Measurements from ENCODE around the gene NEO1.

- TF ChIP-seq EP300 (IDR thresholded peaks at IDR 0.05) (no peak), POLR2A (IDR thresholded peaks at IDR 0.05) (no peak)
- TF ChIP-seq, protein P1, sequence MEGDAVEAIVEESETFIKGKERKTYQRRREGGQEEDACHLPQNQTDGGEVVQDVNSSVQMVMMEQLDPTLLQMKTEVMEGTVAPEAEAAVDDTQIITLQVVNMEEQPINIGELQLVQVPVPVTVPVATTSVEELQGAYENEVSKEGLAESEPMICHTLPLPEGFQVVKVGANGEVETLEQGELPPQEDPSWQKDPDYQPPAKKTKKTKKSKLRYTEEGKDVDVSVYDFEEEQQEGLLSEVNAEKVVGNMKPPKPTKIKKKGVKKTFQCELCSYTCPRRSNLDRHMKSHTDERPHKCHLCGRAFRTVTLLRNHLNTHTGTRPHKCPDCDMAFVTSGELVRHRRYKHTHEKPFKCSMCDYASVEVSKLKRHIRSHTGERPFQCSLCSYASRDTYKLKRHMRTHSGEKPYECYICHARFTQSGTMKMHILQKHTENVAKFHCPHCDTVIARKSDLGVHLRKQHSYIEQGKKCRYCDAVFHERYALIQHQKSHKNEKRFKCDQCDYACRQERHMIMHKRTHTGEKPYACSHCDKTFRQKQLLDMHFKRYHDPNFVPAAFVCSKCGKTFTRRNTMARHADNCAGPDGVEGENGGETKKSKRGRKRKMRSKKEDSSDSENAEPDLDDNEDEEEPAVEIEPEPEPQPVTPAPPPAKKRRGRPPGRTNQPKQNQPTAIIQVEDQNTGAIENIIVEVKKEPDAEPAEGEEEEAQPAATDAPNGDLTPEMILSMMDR (IDR thresholded peaks at IDR 0.05) = no peak
These were observed 91.5 kb downstream of the NEO1 start for GRCh38 chr15:73143763-73144155.
